Measurements from ENCODE around the gene ACTG2.
"Not testable (repeated sequence)": the region's sequence is repeated elsewhere in the genome, so short reads cannot be mapped to it uniquely, and the experiment has no call there.

ACTG2 gene

GRCh38 chr2:73926493-73927327, 33.9 kb downstream of the ACTG2 start, which contains the start of gene DGUOK:
Gene DGUOK, plus strand, starts transcription at chr2:73926880. Its CDS starts 31 bp downstream, at chr2:73926911.
- peak within 1 kb of the TSS; percentile 79 for H3K4me3 ChIP-seq (ENCODE audit: low read depth, low read length)

DNA sequence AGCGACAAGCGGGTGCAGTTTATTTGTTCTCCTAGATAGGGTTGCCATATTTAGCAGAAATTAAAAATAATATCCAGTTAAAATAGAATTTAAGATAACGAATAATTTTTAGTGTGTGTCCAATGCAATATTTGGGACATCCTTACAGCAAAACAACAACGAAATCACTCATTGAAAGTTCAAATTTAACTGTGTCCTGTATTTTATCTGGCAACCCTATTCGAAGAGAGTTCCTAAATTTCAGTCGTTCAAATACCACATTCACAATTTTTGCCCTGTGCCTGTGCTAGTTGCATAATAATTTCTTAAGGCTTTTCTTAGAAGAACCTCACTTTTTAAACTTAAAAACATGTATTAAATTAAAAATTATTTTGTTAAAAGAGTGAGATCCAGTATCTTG, 34.5 kb downstream of the ACTG2 start:
- H3K4me3 ChIP-seq (ENCODE audit: low read depth, low read length) = peak overlapping the region; percentile 79
- no peak for DNase-seq (ENCODE audit: low read depth)

More at GRCh38 chr2:73926493-73927327, 33.9 kb downstream of the ACTG2 start, which contains the start of gene DGUOK:
- DNase-seq (ENCODE audit: low read depth) = peak; percentile 98

DNA sequence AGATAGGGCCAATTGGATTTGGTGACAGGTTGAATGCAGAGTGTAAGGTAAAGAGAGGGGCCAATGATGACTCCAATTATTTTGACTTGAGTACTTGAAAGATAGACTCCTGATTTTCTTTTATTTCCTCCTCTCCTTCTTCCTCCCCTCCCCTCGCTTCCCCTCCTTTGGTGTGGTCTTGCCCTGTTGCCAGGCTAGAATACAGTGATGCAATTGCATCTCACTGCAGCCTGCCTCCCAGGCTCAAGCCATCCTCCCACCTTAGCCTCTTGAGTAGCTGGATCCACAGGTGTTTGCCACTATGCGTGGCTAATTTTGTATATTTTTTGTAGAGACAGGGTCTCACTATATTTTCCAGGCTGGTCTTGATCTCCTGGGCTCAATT, 36.1 kb downstream of the ACTG2 start:
- no peak overlapping the region for H3K4me3 ChIP-seq (ENCODE audit: low read depth, low read length)
- DNase-seq (ENCODE audit: low read depth) = no peak

- H3K4me3 ChIP-seq (ENCODE audit: low read depth, low read length) = no peak overlapping the region
- no peak for DNase-seq (ENCODE audit: low read depth)
These were observed 37.6 kb downstream of the ACTG2 start for GRCh38 chr2:73930386-73930785.

DNA sequence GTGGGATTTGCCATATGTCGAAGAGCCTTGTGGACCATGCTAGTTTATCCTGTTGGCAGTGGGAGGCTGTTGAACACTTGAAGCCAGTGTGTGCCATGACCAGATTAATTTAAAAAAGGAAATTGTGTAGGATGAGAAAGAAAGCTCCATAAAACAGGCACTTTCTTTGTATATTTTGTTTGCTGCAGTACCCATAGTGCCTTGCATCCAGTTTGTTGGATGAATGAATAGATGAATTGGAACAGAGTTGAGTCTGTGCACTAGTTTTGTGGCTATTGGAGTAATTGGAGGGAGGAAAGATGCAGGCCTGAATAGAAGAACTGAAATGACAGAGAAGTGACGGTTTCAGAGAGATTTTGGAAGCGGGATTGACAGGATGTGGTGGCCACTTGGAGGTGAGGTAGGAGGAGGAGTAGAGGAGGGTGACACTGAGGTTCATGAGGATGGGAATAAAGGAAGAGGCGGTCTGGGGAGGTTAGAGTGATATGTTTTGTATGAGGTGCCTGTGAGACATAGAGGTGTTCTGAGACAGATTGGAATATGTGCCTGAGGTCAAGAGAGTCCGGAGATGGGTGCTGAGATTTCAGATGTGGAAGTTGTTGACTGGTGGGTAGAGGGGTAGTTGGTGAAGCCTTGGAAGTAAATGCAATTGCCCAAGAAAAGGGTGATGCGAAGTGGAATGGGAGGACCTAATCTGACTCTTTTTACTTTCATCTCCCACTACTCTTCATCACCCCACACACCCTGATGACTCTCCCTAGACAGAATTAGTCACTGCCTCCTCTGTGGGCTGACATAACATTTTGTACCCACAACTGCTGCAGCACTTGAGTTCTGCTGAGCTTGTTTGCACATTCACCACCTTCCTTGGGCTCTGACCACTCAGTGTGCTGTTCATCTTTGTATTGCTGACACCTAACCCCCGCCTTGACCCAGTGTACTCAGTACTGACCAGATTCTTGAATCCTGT, 39.0 kb downstream of the ACTG2 start:
- peak; percentile 37 for DNase-seq (ENCODE audit: low read depth)
- no peak overlapping the region for H3K4me3 ChIP-seq (ENCODE audit: low read depth, low read length)

GRCh38 chr2:73933194-73933593, 40.4 kb downstream of the ACTG2 start:
- no peak for DNase-seq (ENCODE audit: low read depth)

DNA sequence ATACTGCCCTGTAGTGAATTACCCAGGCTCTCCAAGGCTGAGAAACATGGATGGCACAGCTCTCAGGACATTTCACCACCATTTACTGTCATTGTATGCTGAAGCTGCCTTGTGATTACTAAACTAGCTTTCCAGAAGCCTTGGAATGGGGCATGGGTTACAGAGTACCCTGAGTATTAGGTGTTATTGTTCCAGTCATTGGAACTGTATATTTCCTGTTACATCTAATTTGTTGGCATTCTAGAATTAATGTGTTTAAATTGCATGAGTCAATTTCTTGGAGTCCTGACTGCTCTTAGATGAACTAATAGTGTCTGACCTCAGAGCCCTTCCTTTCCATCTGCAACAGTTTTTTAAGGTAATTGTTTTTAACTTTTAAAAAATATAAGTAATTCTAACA, 42.8 kb downstream of the ACTG2 start:
- no peak for DNase-seq (ENCODE audit: low read depth)
- no peak overlapping the region for H3K4me3 ChIP-seq (ENCODE audit: low read depth, low read length)

More at GRCh38 chr2:73933194-73933593, 40.4 kb downstream of the ACTG2 start:
- no peak overlapping the region for H3K4me3 ChIP-seq (ENCODE audit: low read depth, low read length)

DNA sequence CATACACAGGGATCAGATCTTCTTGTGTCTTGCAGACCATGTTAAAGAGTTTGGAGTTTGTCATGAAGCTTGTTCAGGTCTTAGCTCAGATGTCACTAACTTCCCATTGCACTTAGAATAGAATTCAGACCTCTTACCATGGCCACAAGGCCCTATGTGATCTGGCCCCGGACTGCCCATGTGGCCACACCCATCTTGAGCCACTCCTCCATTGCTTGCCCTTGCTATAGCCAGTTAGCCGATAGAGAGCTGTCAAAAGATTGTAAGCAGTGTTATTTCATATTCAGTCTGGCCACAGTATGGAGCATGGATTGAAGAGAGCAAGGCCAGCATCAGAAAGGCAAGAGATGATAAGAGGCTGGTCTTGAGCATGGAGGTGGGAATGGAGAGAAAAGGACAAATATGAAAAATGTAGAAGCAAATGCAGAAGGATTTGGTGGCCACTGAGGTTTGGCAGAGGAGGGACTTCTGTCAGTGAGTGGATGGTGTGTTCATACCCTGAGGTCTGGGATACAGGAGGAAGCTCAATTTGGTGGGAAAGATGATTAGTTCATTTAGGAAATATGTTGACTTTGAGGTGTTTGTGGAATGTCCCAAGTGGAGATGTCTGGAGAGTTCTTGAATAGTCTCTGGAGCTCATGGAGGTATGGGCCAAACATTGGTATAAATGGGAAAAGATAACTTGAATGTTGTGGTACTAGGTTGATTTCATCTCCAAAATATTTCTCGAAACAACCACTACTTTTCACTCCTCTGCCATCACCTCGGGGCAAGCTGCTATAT, 44.5 kb downstream of the ACTG2 start:
- H3K4me3 ChIP-seq (ENCODE audit: low read depth, low read length) = no peak overlapping the region
- no peak for DNase-seq (ENCODE audit: low read depth)

GRCh38 chr2:73937899-73938298, 45.1 kb downstream of the ACTG2 start:
- H3K4me3 ChIP-seq (ENCODE audit: low read depth, low read length) = no peak overlapping the region
- DNase-seq (ENCODE audit: low read depth) = no peak

DNA sequence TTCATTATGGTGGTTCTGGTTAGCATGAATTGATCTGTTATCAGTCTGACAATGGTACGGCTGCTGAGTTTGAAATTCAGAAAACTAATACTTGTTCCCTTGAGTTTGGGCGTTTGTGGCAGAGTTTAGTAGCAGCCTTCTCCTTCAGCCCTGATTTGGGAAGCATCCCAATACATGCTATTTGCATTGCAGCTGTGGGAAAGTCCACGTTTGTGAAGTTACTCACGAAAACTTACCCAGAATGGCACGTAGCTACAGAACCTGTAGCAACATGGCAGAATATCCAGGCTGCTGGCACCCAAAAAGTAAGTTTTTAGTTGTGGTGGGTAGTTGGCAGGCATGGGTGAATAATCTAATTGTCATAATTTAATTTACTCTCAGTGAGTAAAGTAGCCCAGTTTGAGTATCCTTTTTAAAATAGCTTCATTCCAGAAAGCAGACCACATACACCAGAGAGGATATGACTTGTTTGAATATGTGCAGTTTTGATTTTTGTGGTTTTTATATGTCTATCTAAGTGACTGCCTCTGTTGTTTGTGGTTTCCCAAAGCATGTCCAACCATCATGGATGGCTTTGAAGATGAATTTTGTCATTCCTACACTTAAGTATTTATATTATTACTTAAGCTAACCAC, 46.0 kb downstream of the ACTG2 start:
- DNase-seq (ENCODE audit: low read depth) = no peak
- no peak overlapping the region for H3K4me3 ChIP-seq (ENCODE audit: low read depth, low read length)

GRCh38 chr2:73939419-73939818, 46.6 kb downstream of the ACTG2 start:
- H3K4me3 ChIP-seq (ENCODE audit: low read depth, low read length) = no peak overlapping the region
- DNase-seq (ENCODE audit: low read depth) = no peak

DNA sequence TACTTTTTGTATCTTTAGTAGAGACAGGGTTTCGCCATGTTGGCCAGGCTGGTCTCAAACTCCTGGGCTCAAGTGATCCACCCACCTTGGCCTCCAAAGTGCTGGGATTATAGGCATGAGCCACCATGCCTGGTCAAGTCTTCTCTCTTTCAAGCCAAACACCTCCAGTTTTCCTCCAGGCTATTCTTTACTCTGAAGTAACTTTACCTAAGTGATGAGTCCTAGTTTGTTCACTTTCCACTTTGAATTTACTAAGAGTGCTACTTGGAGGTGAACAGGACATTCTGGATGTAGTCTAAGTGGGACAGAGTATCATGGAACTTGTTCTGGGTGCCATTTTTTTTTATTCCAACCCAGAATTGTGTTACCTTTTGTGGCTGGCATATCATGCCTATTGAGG, 47.3 kb downstream of the ACTG2 start:
- not testable (repeated sequence) for H3K4me3 ChIP-seq (ENCODE audit: low read depth, low read length); DNase-seq (ENCODE audit: low read depth)

DNA sequence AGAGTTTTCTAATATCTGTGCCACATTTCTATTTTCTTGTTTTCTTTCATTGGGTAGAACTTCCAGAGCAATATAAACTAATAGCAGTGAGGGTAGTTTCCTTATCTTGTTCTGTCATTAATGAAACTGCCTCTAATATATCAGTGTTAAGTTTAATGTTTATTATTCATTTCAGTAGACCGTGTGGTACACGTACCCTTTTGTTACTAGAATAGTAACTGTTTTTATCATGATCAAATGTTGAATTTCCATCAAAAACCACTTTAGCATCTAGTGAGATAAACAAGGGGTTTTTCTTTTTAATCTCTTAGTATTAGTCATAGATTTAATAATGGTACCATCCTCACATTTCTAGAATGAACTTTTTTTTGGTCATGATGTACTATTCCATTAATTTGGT, 49.9 kb downstream of the ACTG2 start:
- H3K4me3 ChIP-seq (ENCODE audit: low read depth, low read length) = no peak overlapping the region
- DNase-seq (ENCODE audit: low read depth) = no peak

- DNase-seq (ENCODE audit: low read depth) = no peak
- no peak overlapping the region for H3K4me3 ChIP-seq (ENCODE audit: low read depth, low read length)
These were observed 51.9 kb downstream of the ACTG2 start for GRCh38 chr2:73944714-73945113.

DNA sequence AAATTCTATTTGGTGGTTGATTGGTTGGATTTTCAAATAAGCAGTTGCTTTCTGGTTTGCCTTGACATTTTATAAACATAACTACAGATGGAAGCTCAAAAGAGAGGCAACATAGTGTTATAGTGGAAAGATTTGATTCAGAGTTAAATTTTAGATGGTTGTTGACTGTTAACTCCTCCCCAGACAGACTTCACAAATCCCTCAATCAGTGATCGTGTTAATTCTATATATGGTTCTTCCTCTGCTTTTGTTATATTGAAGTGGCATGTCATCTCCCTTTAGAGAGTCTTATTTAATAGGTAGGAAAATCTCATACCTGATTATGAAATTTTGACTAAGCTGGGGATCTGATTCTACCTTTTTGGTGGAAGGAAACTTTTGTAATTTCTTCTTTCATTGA, 53.4 kb downstream of the ACTG2 start:
- no peak for DNase-seq (ENCODE audit: low read depth)
- no peak overlapping the region for H3K4me3 ChIP-seq (ENCODE audit: low read depth, low read length)

DNA sequence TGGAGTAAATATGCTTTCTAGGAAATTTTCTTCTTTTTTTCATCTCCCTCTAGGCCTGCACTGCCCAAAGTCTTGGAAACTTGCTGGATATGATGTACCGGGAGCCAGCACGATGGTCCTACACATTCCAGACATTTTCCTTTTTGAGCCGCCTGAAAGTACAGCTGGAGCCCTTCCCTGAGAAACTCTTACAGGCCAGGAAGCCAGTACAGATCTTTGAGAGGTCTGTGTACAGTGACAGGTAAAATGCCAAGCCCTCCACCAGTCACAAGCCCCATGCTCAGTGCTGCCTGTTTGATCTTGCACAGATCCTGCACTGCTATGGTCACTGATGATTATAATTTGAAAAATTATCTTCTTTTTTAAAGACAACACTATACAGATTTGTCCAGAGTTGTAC, 53.9 kb downstream of the ACTG2 start:
- H3K4me3 ChIP-seq (ENCODE audit: low read depth, low read length) = no peak overlapping the region
- no peak for DNase-seq (ENCODE audit: low read depth)

DNA sequence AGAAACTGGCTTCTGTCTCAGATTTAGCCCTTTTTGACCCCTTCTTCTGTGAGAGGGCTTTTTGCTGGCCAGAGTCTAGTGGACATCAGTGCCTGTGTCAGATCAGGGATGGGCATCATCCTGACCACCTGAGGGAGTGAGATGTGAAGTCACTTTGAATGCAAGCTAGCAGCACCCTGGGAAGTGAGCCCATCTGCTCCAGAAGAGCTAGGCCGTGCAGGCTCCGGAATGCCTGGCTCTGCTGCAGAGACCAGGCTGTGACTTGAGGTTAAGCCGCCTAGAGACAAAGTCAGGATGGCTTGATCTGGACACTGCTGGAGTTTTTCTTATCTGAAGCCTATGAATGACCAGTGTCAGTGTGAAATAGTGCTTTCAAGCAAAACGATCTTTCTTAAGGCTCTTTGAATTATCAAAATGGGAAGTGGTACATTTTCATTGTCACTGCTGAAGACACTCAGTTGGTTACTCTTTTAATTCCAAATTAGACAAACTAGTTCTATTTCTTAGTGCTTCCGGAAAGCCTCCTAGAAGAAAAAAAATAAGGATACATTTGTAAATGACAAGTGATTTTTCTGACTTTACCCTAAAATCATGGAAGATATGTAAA, 54.7 kb downstream of the ACTG2 start:
- no peak overlapping the region for H3K4me3 ChIP-seq (ENCODE audit: low read depth, low read length)
- DNase-seq (ENCODE audit: low read depth) = no peak

GRCh38 chr2:73949802-73950201, 57.0 kb downstream of the ACTG2 start:
- DNase-seq (ENCODE audit: low read depth) = no peak
- no peak overlapping the region for H3K4me3 ChIP-seq (ENCODE audit: low read depth, low read length)

All from skeletal muscle cell (primary cell).